Brain microvascular endothelial cell (primary cell): Measurements from ENCODE around the gene FMO1.

Experiments
- DNase-seq: peaks from one replicate; pipeline ENCODE4 v3.0.0-alpha.2; 2020
- H3K27ac ChIP-seq: fragments of 250-450 bp; sonication (Bioruptor Pico); 2 replicates; pipeline ENCODE4 v1.5.1; 2020; ENCODE audit warnings: mild to moderate bottlenecking, moderate library complexity
- H3K27me3 ChIP-seq: fragments of 250-450 bp; sonication (Bioruptor Pico); replicated peaks from 2 replicates; pipeline ENCODE4 v1.5.1; 2020; ENCODE audit warnings: mild to moderate bottlenecking
- H3K36me3 ChIP-seq: fragments of 250-450 bp; sonication (Bioruptor Pico); replicated peaks from 2 replicates; pipeline ENCODE4 v1.5.1; 2020; ENCODE audit warnings: mild to moderate bottlenecking
- H3K4me3 ChIP-seq: 2 replicates; pipeline ENCODE4 v1.5.1; 2011; ENCODE audit warnings: low read depth, mild to moderate bottlenecking, control low read depth, low read length, moderate library complexity
- in situ Hi-C: cut with HindIII; loops from 2 replicates; pipeline ENCODE4 v1.10.0; 2017; ENCODE audit warnings: low sequenced_read_pairs, low pct_ligation_motif_present
- TF ChIP-seq, protein P1 (sequence below): IDR thresholded peaks from 2 replicates; pipeline ENCODE4 v1.5.1; 2011; ENCODE audit warnings: low read depth, mild to moderate bottlenecking, moderate library complexity, low read length, control low read depth, inconsistent platforms; ENCODE audit errors: missing control alignments

The FMO1 gene

DNA sequence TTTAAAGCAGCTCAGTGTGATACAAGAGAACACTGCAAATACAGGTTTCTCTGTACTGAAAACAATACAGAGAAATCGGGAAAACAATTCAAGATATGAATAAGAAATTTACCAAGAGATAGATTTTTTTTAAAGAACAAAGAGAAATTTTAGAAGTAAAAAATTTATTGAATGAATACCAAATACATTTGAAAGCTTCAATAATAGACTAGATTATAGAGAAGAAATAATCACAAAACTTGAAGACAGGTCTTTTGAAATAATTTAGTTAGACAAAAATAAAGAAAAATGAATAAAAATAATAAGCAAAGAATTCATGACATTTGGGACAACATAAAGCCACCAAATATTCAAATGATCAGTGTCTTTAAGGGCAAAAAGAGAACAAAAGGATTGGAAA lies 52.1 kb downstream of the FMO1 start:
- Histone ChIP-seq H3K27ac (no peak overlapping the region), H3K4me3 (no peak overlapping the region), H3K36me3 (no peaks in the 10 kb centered on the region), H3K27me3 (no peaks in the 10 kb centered on the region)
- TF ChIP-seq, protein P1, sequence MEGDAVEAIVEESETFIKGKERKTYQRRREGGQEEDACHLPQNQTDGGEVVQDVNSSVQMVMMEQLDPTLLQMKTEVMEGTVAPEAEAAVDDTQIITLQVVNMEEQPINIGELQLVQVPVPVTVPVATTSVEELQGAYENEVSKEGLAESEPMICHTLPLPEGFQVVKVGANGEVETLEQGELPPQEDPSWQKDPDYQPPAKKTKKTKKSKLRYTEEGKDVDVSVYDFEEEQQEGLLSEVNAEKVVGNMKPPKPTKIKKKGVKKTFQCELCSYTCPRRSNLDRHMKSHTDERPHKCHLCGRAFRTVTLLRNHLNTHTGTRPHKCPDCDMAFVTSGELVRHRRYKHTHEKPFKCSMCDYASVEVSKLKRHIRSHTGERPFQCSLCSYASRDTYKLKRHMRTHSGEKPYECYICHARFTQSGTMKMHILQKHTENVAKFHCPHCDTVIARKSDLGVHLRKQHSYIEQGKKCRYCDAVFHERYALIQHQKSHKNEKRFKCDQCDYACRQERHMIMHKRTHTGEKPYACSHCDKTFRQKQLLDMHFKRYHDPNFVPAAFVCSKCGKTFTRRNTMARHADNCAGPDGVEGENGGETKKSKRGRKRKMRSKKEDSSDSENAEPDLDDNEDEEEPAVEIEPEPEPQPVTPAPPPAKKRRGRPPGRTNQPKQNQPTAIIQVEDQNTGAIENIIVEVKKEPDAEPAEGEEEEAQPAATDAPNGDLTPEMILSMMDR = no peak
- in situ Hi-C loops = no loop called here
- DNase-seq = no peak

DNA sequence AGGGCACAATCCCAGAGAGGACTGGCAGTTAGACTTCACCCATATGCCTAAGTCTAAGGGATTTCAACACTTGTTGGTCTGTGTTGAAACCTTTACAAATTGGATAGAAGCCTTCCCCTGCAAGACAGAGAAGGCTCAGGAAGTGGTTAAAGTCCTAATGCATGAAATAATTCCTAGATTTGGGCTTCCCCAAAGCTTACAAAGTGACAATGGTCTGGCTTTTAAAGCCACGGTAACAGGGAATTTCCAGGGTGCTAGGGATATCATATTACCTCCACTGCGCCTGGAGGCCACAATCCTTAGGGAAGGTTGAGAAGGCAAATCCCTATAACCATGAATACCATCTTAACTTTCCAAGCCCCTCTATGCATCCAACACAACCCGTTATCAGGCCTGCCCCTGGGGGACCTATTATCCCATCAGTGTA lies 62.4 kb downstream of the FMO1 start:
- Histone ChIP-seq H3K27ac (no peak overlapping the region), H3K36me3 (no peaks in the 10 kb centered on the region), H3K27me3 (no peaks in the 10 kb centered on the region), H3K4me3 (no peak overlapping the region)
- in situ Hi-C loops = no loop called here
- TF ChIP-seq, protein P1 = no peak
- DNase-seq = no peak

DNA sequence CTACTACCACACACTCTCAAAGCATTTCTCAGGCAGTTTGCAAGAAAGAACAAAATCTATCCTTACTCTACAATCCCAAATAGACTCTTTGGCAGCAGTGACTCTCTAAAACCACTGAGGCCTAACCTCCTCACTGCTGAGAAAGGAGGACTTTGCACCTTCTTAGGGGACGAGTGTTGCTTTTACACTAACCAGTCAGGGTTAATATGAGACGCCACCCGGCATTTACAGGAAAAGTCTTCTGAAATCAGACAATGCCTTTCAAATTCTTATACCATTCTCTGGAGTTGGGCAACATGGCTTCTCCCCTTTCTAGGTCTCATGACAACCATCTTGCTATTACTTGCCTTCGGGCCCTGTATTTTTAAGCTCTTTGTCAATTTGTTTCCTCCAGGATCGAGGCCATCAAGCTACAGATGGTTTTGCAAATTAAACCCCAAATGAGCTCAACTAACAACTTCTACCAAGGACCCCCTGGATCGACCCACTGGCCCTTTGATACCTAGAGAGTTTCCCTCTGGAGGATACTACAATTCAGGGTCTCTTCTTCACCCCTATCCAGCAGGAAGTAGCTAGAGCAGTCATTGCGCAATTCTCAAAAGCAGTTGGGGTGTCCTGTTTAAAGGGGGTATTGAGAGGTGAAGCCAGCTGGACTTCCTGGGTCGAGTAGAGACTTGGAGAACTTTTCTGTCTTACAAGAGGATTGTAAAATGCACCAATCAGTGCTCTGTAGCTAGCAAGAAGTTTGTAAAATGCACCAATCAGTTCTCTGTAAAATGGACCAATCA lies 63.7 kb downstream of the FMO1 start:
- no peak for DNase-seq
- no peaks in the 10 kb centered on the region for H3K36me3 ChIP-seq

DNA sequence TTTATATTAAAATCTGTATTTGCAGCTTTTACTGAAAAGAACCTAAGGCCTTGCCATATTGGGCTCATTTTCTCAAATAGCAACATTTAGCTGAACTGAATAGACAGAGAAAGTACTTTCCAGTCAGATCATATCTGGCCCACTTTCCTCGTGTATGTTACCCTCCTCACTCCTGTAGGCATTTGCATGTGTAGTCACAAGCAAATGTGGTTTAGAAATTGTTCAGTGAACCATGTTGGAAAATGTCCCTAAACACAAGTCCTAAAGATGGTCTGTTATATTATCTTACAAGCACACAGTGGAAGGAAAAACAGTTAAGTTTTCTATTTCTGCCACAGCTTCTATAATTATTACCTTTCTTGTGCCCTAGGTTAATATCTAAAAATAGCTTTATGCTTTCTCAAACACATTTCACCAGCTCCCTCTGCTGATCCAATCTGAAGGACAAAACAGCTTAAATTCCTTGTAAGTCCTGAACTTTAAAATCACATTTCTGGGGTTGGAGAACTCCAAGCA lies 65.1 kb downstream of the FMO1 start:
- Histone ChIP-seq H3K27me3 (no peaks in the 10 kb centered on the region), H3K27ac (no peak overlapping the region), H3K4me3 (no peak overlapping the region), H3K36me3 (no peaks in the 10 kb centered on the region)
- no peak for DNase-seq
- in situ Hi-C loops = no loop called here
- TF ChIP-seq, protein P1 = no peak

More for the DNA sequence above, 63.7 kb downstream of the FMO1 start:
- H3K27me3 ChIP-seq = no peaks in the 10 kb centered on the region
- TF ChIP-seq, protein P1 = no peak
- in situ Hi-C loops = no loop called here
- no peak overlapping the region for H3K27ac ChIP-seq
- H3K4me3 ChIP-seq = no peak overlapping the region

DNA sequence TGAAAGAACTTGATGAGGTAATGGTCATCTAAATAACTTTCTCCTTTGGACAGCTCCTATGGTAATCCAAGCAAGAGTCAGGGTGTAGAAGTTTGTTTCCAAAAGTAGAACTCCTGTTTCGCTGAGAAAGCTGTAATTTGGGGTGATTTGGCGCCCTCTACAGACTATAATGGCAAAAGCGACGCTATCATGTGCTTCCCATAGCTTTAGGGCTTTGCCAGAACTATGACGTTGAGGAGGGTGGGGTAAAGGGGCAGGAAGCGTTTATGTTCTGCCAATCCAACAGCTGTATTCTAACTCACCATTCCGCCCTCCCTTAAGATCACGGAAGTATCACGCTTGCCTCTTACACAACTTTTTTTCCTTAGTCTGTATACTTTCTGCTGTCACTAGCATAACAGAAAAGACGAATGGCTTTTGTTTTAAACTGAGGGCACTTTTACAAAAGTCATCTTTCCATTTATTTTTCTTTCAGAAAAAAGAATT lies 65.6 kb downstream of the FMO1 start, which contains the start of gene FMO4:
TSS of gene FMO4 (plus strand) at position 349 of the 486 bp plus-strand sequence. CDS start 5,643 bp downstream, outside the sequence.
- peak; percentile 98 for DNase-seq
- in situ Hi-C loops = no loop called here
- H3K36me3 ChIP-seq = no peaks in the 10 kb centered on the region
- peak within 1 kb of the TSS; percentile 35 for H3K4me3 ChIP-seq
- H3K27me3 ChIP-seq = no peaks in the 10 kb centered on the region
- TF ChIP-seq, protein P1 = peak; percentile 86
- H3K27ac ChIP-seq = no peak within 1 kb of the TSS
